H1 (cell line): Measurements from ENCODE around the gene OPN1SW. TPM values are rescaled to one million over a fixed set of nuclear protein-coding genes. Genes with fewer than 3 reads are reported as not detected.

Experiments used
- CEBPB ChIP-seq: IDR thresholded peaks from 2 replicates; pipeline ENCODE4 v1.6.1; 2012; ENCODE audit warnings: low read depth, low read length
- MAFK ChIP-seq: IDR thresholded peaks from 2 replicates; pipeline ENCODE4 v1.6.1; 2012; ENCODE audit warnings: low read depth, mild to moderate bottlenecking, improper control_type of control experiment, low read length
- NANOG ChIP-seq: IDR thresholded peaks from 2 replicates; pipeline ENCODE4 v1.6.1; 2011; ENCODE audit warnings: low read length, low read depth, mild to moderate bottlenecking, inconsistent platforms; ENCODE audit not compliant: insufficient read depth, poor library complexity, severe bottlenecking
- SAP30 ChIP-seq: fragments of 300-600 bp; sonication (generic); IDR thresholded peaks from 2 replicates; pipeline ENCODE4 v1.7.1; 2012; ENCODE audit warnings: low read length, moderate library complexity, mild to moderate bottlenecking, inconsistent platforms; ENCODE audit not compliant: insufficient read depth, insufficient replicate concordance
- SRF ChIP-seq: IDR thresholded peaks from 2 replicates; pipeline ENCODE4 v1.6.1; 2011; ENCODE audit warnings: mild to moderate bottlenecking, low read depth, low read length, moderate library complexity
- TAF7 ChIP-seq: optimal IDR thresholded peaks from 2 replicates; pipeline ENCODE3; 2011; ENCODE audit warnings: low read depth, mild to moderate bottlenecking, inconsistent platforms, low read length, moderate library complexity, borderline replicate concordance
- TBP ChIP-seq: IDR thresholded peaks from 2 replicates; pipeline ENCODE4 v1.6.1; 2011; ENCODE audit warnings: low read depth, low read length, improper control_type of control experiment
- ZNF274 ChIP-seq: IDR thresholded peaks from 2 replicates; pipeline ENCODE4 v1.7.0; 2012; ENCODE audit warnings: low read length, borderline replicate concordance; ENCODE audit errors: extremely low read depth
- polyA plus RNA-seq, 7 experiments: library from polyadenylated mRNA; depleted of rRNA in 3 of 7; stranded (reverse) in 5 of 7; unstranded in 2 of 7; fragments of >200 nt in 5 of 7; fragments of 200-250 nt in 2 of 7; gene quantifications; 1 replicate in 5 of 7; 2 replicates in 1 of 7; 4 replicates in 1 of 7; pipeline versions ENCODE4 v1.2.1 to v1.2.3, GENCODE V29; 2011 to 2013; ENCODE audit warnings: missing spikeins in 2 of 7, mixed read lengths in 2 of 7
- total RNA-seq: library from RNA; stranded (reverse); fragmentation: NEBNext Ultra II Directional; extraction: Animal tissue kit (Norgen Biotek cat#: 25700); gene quantifications from 2 replicates; pipeline ENCODE4 v1.2.1, GENCODE V29; 2021
- TF ChIP-seq, protein P1 (sequence below): fragments of 300-600 bp; sonication (generic); IDR thresholded peaks from 2 replicates; pipeline ENCODE4 v1.7.1; 2012; ENCODE audit warnings: low read length, moderate library complexity, mild to moderate bottlenecking, inconsistent platforms; ENCODE audit not compliant: insufficient replicate concordance
- TF ChIP-seq, protein P2 (sequence below): IDR thresholded peaks from 2 replicates; pipeline ENCODE4 v1.6.1; 2012; ENCODE audit warnings: inconsistent platforms

Gene OPN1SW
- total and polyA plus RNA-seq, 2 of the 8 experiments (the other 6 are each of a cell fraction or from before 2014, with no cell fraction given): not detected

DNA sequence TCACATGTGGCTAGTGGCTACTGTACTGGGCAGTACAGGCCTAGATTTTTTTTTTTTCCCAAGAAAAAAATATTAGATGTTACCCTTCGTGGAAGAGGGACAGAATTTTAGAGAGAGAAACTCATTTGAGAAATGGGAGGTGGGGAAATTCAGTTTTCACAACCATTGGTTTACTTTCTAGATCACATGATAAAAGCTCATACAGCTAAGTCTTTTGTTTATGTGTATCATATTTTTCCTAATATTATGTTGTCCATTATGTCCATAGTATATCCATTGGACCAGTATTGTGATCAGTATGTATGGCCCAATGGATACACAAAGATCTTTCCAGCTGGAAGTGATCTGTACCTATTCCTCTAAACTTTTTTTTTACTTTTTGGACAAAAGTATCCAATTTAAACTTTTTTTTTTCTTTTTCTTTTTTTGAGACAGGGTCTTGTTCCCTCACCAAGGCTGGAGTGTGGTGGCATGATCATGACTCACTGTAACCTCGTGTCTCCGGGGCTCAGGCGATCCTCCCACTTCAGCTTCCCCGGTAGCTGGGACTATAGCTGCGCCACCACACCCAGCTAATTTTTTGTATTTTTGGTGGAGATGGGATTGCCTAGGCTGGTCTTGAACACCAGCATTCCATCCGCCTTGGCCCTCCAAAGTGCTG, 32.4 kb downstream of the OPN1SW start (continued):
- TF ChIP-seq, protein P1, sequence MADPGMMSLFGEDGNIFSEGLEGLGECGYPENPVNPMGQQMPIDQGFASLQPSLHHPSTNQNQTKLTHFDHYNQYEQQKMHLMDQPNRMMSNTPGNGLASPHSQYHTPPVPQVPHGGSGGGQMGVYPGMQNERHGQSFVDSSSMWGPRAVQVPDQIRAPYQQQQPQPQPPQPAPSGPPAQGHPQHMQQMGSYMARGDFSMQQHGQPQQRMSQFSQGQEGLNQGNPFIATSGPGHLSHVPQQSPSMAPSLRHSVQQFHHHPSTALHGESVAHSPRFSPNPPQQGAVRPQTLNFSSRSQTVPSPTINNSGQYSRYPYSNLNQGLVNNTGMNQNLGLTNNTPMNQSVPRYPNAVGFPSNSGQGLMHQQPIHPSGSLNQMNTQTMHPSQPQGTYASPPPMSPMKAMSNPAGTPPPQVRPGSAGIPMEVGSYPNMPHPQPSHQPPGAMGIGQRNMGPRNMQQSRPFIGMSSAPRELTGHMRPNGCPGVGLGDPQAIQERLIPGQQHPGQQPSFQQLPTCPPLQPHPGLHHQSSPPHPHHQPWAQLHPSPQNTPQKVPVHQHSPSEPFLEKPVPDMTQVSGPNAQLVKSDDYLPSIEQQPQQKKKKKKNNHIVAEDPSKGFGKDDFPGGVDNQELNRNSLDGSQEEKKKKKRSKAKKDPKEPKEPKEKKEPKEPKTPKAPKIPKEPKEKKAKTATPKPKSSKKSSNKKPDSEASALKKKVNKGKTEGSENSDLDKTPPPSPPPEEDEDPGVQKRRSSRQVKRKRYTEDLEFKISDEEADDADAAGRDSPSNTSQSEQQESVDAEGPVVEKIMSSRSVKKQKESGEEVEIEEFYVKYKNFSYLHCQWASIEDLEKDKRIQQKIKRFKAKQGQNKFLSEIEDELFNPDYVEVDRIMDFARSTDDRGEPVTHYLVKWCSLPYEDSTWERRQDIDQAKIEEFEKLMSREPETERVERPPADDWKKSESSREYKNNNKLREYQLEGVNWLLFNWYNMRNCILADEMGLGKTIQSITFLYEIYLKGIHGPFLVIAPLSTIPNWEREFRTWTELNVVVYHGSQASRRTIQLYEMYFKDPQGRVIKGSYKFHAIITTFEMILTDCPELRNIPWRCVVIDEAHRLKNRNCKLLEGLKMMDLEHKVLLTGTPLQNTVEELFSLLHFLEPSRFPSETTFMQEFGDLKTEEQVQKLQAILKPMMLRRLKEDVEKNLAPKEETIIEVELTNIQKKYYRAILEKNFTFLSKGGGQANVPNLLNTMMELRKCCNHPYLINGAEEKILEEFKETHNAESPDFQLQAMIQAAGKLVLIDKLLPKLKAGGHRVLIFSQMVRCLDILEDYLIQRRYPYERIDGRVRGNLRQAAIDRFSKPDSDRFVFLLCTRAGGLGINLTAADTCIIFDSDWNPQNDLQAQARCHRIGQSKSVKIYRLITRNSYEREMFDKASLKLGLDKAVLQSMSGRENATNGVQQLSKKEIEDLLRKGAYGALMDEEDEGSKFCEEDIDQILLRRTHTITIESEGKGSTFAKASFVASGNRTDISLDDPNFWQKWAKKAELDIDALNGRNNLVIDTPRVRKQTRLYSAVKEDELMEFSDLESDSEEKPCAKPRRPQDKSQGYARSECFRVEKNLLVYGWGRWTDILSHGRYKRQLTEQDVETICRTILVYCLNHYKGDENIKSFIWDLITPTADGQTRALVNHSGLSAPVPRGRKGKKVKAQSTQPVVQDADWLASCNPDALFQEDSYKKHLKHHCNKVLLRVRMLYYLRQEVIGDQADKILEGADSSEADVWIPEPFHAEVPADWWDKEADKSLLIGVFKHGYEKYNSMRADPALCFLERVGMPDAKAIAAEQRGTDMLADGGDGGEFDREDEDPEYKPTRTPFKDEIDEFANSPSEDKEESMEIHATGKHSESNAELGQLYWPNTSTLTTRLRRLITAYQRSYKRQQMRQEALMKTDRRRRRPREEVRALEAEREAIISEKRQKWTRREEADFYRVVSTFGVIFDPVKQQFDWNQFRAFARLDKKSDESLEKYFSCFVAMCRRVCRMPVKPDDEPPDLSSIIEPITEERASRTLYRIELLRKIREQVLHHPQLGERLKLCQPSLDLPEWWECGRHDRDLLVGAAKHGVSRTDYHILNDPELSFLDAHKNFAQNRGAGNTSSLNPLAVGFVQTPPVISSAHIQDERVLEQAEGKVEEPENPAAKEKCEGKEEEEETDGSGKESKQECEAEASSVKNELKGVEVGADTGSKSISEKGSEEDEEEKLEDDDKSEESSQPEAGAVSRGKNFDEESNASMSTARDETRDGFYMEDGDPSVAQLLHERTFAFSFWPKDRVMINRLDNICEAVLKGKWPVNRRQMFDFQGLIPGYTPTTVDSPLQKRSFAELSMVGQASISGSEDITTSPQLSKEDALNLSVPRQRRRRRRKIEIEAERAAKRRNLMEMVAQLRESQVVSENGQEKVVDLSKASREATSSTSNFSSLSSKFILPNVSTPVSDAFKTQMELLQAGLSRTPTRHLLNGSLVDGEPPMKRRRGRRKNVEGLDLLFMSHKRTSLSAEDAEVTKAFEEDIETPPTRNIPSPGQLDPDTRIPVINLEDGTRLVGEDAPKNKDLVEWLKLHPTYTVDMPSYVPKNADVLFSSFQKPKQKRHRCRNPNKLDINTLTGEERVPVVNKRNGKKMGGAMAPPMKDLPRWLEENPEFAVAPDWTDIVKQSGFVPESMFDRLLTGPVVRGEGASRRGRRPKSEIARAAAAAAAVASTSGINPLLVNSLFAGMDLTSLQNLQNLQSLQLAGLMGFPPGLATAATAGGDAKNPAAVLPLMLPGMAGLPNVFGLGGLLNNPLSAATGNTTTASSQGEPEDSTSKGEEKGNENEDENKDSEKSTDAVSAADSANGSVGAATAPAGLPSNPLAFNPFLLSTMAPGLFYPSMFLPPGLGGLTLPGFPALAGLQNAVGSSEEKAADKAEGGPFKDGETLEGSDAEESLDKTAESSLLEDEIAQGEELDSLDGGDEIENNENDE: no peak
- TF ChIP-seq TBP (no peak), ZNF274 (no peak), CEBPB (no peak), NANOG (no peak), SAP30 (no peak), SRF (no peak), MAFK (no peak), TAF7 (no peak)
- TF ChIP-seq, protein P2, sequence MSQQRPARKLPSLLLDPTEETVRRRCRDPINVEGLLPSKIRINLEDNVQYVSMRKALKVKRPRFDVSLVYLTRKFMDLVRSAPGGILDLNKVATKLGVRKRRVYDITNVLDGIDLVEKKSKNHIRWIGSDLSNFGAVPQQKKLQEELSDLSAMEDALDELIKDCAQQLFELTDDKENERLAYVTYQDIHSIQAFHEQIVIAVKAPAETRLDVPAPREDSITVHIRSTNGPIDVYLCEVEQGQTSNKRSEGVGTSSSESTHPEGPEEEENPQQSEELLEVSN: no peak
